CD4-positive, alpha-beta T cell treated with Interleukin-21 for 1 hour (primary cell): ENCODE measurements around the gene EIF3F.

Source experiments
- DNase-seq: peaks from one replicate; pipeline ENCODE4 v3.0.0-alpha.2; 2020

EIF3F gene

GRCh38 chr11:7994581-7995278 is 7.6 kb downstream of the EIF3F start:
- no peak for DNase-seq

- no peak for DNase-seq
Observed at GRCh38 chr11:7999795-8000194, 12.7 kb downstream of the EIF3F start.

- DNase-seq: no peak
Observed at GRCh38 chr11:8000390-8000789, 13.3 kb downstream of the EIF3F start.

- DNase-seq: no peak
Observed at GRCh38 chr11:8002676-8003075, 15.5 kb downstream of the EIF3F start.

- DNase-seq: no peak
Observed at GRCh38 chr11:8003187-8003586, 16.1 kb downstream of the EIF3F start.

GRCh38 chr11:8004008-8004407 is 16.9 kb downstream of the EIF3F start:
- no peak for DNase-seq

- no peak for DNase-seq
Observed at GRCh38 chr11:8005556-8005955, 18.4 kb downstream of the EIF3F start.

GRCh38 chr11:8006349-8006977 is 19.3 kb downstream of the EIF3F start:
- DNase-seq: peak; percentile 58

- no peak for DNase-seq
Observed at GRCh38 chr11:8008212-8008611, 21.1 kb downstream of the EIF3F start.

GRCh38 chr11:8009856-8010255 is 22.7 kb downstream of the EIF3F start:
- DNase-seq: no peak

- DNase-seq: no peak
Observed at GRCh38 chr11:8011371-8011770, 24.2 kb downstream of the EIF3F start.

GRCh38 chr11:8011981-8012444 is 24.9 kb downstream of the EIF3F start:
- DNase-seq: no peak

- DNase-seq: no peak
Observed at GRCh38 chr11:8013833-8014232, 26.7 kb downstream of the EIF3F start.

- DNase-seq: no peak
Observed at GRCh38 chr11:8015753-8016239, 28.7 kb downstream of the EIF3F start.

- DNase-seq: no peak
Observed at GRCh38 chr11:8016440-8016839, 29.3 kb downstream of the EIF3F start.

GRCh38 chr11:8017071-8017470 is 29.9 kb downstream of the EIF3F start:
- DNase-seq: no peak

- DNase-seq: no peak
Observed at GRCh38 chr11:8017894-8018483, 30.9 kb downstream of the EIF3F start.

- DNase-seq: peak; percentile 86
Observed at GRCh38 chr11:8018484-8019313, 31.6 kb downstream of the EIF3F start.

GRCh38 chr11:8019314-8020243 is 32.4 kb downstream of the EIF3F start:
- peak; percentile 21 for DNase-seq

- DNase-seq: no peak
Observed at GRCh38 chr11:8020244-8020597, 33.1 kb downstream of the EIF3F start.

GRCh38 chr11:8021920-8022319 is 34.8 kb downstream of the EIF3F start:
- DNase-seq: no peak

GRCh38 chr11:8022876-8023275 is 35.7 kb downstream of the EIF3F start:
- DNase-seq: no peak
